Activated CD8-positive, alpha-beta memory T cell treated with anti-CD3 and anti-CD28 coated beads for 24 hours (primary cell): ENCODE results near the gene SNX10.

Experiments used
- DNase-seq: peaks from one replicate; pipeline ENCODE4 v3.0.0-alpha.2; 2020

SNX10 gene

DNA sequence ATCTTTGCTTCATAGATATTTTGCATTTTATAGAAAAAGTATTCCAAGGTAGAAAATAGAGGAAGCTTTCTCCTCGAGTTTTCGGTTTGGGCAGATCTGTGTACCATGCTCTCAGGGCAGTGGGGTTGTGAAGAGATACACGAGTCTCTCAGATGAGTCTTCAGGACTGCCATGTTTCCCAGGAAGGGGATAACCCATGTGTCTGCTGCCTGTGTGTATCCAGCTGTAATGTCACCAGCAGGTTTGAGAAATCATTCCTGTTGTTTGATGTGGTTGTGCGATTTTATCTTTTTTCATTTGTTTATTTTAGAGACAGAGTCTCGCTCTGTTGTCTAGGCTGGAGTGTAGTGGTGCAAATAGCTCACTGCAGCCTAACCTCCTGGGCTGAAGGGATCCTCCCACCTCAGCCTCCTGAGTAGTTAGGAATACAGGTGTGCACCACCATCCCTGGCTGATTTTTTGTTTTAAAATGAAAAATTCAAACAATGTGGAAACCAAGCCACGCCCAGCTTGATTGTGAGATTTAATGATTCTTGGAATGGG is 48.9 kb downstream of the SNX10 start:
- no peak for DNase-seq

DNA sequence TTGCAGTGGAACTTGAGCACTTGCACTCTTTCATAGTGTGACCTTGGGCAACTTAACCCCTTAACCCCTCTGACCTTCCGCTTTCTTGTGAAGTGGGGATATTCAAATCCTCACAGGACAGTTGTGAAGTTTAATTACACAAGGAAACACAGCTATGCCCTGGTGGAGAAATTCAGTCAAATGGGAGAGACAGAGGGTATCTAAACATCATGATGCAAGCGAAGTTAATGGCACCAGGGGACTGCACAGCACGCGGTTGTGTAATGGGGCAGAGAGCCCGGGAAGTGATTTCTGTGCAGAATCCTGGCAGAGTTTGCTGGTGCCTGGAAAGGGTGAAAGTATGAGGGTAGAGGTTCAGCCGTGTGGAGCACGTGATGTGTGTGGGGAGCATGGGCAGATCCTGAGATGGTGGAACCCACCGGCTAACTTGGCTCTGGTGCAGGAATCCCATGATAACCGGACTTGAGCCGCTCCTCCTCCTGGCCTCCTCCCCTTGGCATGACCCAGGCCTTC is 51.7 kb downstream of the SNX10 start:
- no peak for DNase-seq

DNA sequence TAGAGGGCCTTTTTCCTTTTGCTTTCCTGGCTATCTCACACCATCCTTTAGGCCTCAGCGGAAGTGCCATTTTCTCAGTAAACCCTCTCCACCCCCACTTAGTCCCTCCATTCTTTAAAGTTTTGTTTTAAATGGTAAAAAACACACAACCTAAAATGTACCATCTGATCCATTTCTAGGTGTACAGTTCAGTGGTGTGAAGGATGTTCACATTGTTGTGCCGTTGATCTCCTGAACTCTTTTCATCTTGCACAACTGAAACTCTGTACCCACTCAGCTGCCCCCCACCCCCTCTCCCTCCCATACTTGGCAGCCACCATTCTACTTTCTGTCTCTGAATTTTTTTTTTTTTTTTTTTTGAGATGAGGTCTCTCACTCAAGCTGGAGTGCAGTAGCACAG is 52.2 kb downstream of the SNX10 start:
- DNase-seq = no peak

DNA sequence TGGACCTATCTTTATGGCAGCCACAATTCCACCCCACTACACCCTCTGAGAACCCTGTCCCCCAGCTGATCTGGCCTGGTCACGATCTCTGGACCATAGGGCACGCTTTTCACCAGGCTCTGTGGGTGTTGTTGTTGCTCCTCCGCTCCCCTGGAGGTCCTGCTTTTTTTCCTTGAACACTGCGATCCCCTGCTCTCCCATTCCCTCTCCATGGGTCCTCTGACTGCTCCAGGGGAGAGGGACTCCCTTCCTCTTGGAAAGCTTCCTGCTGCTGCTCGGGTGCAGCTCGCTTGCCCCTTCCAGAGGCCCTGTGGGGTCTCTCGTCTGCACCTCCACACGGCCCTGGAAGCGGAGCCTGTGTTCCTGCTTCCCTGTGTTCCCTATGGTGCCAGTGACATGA is 53.5 kb downstream of the SNX10 start:
- no peak for DNase-seq

- DNase-seq = no peak
These were observed 54.2 kb downstream of the SNX10 start for GRCh38 chr7:26345837-26346236.

DNA sequence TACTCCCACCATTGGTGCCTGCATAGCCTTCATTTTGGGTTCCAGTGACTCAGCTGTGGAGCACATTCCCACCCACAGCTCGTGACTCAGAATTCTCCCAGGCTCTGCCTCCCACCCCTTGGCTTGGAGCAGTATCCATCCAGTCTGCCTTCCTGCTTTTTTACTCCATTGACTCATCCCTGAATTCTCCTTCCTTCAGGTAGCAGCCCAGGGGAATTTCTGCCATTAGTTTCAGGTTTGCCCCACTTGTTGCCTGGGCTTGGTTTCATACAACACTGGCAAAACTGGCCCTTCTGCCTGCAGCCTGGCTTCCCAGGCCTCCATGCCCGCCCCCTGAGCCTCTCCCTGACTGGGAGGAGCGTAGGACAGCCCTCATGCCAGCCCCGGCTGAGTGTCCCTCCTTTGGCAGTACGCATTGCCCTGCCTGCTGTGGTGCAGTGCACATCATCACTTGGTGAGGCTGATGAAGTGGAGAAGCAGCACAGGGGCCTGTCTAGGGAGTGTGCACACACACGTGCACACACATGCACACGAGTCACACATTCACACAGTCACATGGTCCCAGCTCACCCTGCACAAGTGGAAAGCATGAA is 55.0 kb downstream of the SNX10 start:
- DNase-seq = no peak

DNA sequence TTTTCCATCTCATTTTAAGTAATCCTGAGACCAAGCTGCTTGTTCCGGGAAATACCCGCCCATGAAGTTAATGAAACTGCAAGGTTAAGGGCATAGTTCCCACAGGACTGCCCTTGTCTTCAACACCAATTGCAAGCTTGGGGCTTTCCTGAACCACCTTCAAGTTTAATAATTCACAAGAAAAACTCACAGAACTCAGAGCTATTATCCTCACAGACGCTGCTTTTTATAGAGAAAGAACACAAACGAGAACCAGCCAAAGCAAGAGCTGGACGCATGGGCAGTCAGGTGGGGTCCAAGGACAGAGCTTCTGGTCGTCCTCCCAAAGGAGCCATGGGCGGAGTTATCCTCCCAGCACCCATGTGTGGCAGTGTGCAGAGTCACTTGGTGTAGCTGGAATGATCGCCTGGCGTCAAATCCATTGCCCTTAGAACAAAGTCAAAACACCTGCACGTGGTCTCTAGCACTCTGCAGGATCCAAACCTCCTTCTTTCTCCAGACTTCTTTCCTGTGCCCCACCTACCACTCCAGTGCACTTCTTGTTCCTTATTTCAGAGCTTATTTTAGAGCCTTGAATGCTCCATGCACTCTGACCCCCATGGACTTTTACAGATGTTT is 56.7 kb downstream of the SNX10 start:
- no peak for DNase-seq

DNA sequence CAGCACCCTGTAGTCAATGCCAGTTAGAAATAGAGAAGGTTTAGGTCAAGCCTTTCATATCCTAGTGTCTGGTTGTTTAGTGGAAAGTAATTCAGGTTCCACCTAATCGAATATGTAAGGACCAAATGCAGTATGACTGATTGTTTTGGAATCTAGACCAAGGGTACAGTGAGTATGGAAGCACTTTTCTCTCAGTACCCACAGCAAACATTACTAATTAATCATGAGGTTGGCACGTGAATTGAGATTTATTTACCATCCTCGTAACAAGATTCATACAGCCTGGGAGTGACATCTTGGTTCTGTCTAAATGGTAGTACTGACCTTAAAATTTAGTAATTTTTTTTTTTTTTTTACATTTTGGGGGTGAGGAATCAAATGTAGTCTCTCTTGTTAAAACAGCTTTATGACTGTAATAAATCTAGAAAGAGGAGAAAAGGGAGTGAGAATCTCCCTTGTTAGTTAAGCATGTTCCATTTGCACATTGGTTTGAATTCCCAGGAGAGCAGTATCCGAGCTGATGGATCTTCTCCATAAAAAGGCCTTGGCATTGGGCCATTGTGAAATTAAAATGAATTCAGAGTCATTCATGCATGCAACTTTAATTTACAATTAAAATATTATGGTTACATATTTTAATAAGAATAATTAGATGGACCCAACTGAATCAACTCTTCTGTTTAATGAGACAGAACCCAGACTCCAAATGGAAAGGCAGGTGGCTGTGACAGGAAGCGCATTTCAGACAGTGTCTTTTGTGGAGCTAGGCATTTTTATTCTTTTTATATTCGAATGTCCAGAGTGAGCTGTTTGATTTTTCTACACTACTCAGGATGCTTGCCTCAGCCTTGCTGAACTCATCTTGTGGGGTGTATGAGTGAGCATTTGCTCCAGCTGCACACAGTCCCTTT is 57.6 kb downstream of the SNX10 start:
- no peak for DNase-seq

DNA sequence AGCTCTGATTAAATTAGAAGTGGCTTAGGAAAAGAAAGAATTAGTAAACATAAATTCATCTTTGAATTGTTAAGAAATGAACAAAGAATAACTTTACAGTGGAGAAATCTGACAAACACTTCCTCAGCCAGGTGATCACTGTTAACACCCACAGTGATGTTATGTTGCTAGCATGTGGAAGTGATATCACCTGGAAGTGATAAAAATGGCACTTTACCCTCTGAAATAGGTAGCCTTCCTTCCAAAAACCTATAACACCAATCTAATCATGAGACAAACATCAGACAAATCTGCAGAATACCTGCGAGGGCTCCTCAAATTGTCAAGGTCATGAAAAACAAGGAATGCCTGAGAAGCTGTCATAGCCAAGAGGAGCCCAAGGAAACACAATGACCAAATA is 59.5 kb downstream of the SNX10 start:
- no peak for DNase-seq

DNA sequence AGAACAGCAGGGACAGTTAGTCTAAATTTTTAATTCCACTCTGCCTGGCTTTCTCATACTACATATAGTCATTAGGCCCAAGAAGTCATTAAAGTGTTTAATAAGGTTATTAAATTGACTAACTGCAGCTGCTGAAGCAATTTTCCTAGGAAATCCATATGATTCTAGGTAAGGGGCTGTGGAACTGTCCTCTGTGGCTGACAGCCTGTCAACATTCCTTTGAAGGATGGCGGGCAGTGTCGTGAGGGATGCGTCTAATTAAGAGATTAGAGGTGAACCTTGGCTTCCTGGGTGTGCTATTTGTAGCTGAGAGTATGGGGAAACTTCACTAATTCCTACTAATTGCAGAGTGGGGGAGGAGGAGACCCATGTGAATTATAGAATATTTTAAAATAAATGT is 64.6 kb downstream of the SNX10 start:
- DNase-seq = no peak

- DNase-seq = no peak
These were observed 65.5 kb downstream of the SNX10 start for GRCh38 chr7:26356929-26357798.

DNA sequence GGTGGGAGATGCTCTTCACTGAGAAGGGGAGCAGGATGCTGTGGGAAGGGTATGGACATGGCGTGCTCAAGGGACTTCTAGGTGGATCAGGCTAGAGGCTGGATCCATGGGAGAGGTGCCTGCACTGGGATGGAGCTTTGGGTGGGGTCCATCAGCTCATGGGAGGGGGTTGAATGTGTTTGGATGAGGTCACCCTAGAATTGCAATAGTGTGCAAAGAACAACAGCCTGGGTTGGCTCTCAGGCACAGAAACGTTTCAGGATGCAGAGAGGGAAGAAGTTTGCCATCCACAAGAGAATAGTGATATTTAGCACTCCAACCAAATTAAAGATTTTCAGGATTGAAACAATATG is 66.1 kb downstream of the SNX10 start:
- no peak for DNase-seq

GRCh38 chr7:26360650-26361049 is 69.0 kb downstream of the SNX10 start:
- no peak for DNase-seq

- no peak for DNase-seq
These were observed 70.0 kb downstream of the SNX10 start for GRCh38 chr7:26361637-26362036.

DNA sequence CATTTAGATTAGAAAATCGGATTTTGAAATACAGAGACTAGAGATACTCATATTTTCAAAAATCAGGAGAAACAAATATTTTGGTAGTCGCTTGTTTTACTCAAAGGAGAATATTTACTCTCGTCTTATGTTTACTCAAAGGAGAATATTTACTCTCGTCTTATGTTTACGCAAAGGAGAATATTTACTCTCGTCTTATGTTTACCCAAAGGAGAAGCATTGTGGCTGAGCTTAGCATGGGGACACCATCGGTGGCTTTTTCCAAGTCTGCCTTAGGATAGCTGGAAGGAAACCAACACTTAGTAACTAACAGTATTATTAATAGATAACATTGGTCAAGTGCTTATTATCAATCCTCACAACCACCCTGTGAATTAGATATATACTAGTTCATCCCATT is 71.8 kb downstream of the SNX10 start:
- no peak for DNase-seq

- DNase-seq = peak; percentile 65
These were observed 73.6 kb downstream of the SNX10 start for GRCh38 chr7:26365077-26365900.

DNA sequence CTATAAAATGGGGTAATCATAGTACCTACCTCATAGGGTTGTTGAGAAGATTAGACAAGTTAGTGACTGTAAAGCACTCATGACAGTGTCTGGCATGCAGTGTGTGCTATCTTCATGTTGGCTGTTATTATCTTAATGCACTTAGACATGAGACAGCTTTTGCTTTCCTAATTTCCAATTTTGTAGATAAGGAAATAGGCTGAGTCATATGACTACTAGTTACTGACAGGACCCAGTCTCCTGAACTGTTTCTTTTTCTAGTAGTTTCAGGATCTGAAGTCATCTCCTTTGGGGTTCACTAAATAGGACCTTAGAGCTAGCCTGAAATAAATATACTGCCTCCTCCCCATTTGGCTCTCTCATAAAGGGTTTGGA is 74.2 kb downstream of the SNX10 start:
- DNase-seq = no peak

DNA sequence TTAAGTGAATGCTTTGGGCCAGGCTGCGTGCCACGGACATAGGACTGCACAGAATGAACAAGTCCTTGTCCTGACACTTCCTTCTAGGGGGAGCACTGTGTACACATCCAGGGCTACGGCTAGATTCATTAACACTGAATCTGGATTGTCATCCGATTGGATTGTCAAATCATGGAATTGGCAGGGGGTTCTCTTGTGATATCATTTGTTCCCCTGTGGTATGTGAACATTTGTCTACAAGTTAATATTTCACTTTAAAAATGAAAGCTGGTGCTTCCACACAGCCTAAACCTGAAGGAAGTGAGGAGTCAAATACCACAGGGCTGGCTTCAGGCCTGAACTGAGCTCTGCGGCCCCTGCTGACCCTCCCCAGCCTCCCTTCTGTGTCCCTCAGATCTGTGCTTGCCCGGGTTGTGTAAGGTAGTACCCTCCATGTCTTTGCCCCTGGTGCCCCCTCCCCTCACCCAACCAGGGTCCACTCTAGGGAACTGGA is 75.6 kb downstream of the SNX10 start:
- DNase-seq = no peak

DNA sequence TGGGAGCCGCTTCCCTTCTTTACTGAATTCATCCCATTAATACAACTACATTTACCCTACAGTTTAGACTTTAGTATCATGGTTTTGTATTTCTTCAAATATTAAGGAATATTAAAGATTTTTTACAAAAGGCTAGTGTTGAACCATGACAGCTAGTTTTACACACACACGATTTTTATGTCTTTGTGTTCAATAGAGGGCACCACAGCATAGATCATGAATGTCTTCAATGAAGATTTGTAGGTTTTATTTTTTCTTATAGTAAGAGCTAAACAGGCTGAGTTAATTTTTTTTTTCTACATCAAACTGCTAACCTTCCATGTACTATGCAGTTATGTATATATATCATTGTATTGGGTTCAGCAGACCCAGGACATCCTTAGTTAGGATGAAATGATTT is 76.9 kb downstream of the SNX10 start:
- no peak for DNase-seq

GRCh38 chr7:26369593-26369992 is 77.9 kb downstream of the SNX10 start:
- DNase-seq = no peak

DNA sequence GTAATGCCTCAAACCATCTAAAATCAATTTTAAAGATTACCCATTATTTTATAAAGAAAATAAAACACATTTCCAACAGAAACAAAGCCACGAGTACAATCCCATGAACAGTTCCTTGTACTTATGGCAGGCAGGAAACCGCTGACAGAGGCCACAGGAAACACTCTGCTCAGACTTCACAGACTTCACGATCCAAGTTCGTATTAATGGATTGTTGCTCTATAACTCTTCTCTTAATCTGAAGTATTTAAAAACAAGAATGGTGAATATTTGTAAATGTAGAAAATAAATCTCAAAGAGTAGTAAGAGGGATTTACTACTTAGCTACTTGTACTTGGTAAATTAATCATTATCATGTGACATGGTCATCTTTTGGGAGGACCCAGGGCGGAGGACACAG is 78.3 kb downstream of the SNX10 start:
- DNase-seq = no peak

GRCh38 chr7:26372249-26372648 is 80.6 kb downstream of the SNX10 start:
- DNase-seq = no peak
